Ammon's horn (tissue), 1 donor: ENCODE results near the gene USE1.
A peak's percentile ranks its signal among the peaks of the same experiment; 100 is the strongest.

Experiments used
- DNase-seq: peaks from one replicate; pipeline ENCODE4 v3.0.0-alpha.2; 2016; ENCODE audit warnings: low spot score

Gene USE1

GRCh38 chr19:17259118-17259780, 44.1 kb downstream of the USE1 start:
- no peak for DNase-seq

- DNase-seq: no peak
Measured at GRCh38 chr19:17259934-17260333, 44.8 kb downstream of the USE1 start.

- peak; percentile 70 for DNase-seq
Measured at GRCh38 chr19:17260842-17261325, 45.7 kb downstream of the USE1 start.

- DNase-seq: no peak
Measured at GRCh38 chr19:17262557-17262956, 47.4 kb downstream of the USE1 start.

GRCh38 chr19:17263712-17264640, 48.8 kb downstream of the USE1 start:
- DNase-seq: no peak

- DNase-seq: no peak
Measured at GRCh38 chr19:17264641-17264979, 49.5 kb downstream of the USE1 start, which contains the start of gene USHBP1. Gene USHBP1 (minus strand): TSS chr19:17264745. CDS start chr19:17264299, 446 bp downstream.

GRCh38 chr19:17266026-17266425, 50.9 kb downstream of the USE1 start:
- DNase-seq: no peak

- DNase-seq: no peak
Measured at GRCh38 chr19:17266589-17266974, 51.4 kb downstream of the USE1 start.

GRCh38 chr19:17266975-17267788, 52.0 kb downstream of the USE1 start, which contains the start of gene BABAM1:
Gene BABAM1 (plus strand): TSS chr19:17267443. CDS start chr19:17268807, 1,364 bp downstream.
- DNase-seq: peak; percentile 99

- no peak for DNase-seq
Measured at GRCh38 chr19:17268754-17269153, 53.6 kb downstream of the USE1 start.
